ENCODE results near the gene CALCB.

CALCB gene

DNA sequence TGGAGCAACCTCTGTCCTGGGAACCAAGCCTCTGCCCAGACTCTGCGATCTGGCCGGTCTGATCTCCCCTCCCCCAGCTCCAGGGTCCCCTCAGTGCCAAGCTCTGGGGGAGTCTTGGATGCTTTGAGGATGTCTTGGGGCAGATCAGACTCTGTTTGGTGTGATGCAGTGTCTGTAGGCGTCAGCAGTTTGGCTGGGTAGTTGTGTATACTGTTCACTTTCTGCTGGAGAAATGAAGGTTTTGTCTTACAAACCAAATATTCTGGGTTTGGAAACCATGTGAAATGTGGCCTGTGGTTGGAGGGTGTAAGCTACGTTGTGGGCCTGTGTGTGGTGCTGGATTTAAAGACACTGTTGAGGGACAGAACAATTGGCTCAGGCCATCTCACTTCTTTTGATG is 46.0 kb downstream of the CALCB start:
- DNase-seq: no peak

GRCh38 chr11:15119826-15120225 is 46.4 kb downstream of the CALCB start:
- DNase-seq: no peak

- peak; percentile 90 for DNase-seq
These were observed 50.5 kb downstream of the CALCB start for GRCh38 chr11:15123849-15124248.

DNA sequence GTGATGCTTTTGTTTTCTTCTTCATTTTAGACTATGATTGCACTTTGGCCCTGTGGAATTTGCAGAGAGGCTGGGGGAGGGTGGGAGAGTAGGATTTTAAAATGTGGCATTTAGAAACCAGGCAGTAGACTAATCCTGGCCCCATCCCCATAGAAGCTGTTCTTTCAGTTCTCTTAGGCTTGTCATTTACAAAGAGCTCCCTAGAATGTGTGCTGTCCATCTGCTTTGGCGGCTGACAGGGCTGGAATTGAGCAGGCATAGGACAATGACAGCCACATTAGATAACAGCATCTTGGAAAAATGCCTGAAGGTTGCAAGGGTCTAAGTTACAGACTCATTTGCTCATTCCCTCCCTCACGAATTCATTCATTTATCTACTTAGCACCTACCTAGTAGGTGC is 51.1 kb downstream of the CALCB start:
- no peak for DNase-seq

DNA sequence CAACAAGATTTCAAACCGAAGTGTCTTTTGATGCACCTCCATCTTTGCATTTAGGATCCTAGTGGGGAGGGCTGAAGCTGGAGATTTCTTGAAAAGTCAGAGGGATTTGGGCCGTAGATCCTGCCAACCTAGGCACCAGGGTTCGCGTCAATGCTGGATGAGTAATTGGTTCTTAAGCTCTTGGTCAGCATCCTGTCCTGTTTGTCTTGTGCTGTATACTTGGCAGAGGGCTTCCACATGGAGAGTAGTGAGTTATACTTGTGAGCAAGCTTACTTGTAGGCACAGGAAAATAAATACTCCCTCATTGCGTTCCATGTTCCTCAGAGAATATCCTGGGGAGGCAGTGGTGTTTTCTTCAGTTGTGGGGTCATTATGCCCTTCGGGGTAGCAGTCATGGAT is 53.9 kb downstream of the CALCB start:
- DNase-seq: peak; percentile 38
